Peyer's patch (tissue), 4 donors: ENCODE data around the gene MDFI. TPM values are rescaled to one million over a fixed set of nuclear protein-coding genes. Genes with fewer than 3 reads are reported as not detected.

Source experiments
- DNase-seq, 3 donors: peaks; one replicate each; pipeline ENCODE4 v3.0.0-alpha.2; 2017 to 2019
- H3K27ac ChIP-seq, 4 donors: fragments of 200-600 bp; sonication (generic); one replicate each; pipeline ENCODE4 v1.5.1; 2016 to 2019
- H3K27me3 ChIP-seq, 2 donors: fragments of 200-600 bp; sonication (generic); one replicate each; pipeline ENCODE4 v1.5.1; 2019
- H3K36me3 ChIP-seq, 3 donors: fragments of 200-600 bp; sonication (generic); one replicate each; pipeline ENCODE4 v1.5.1; 2016 to 2019
- H3K4me1 ChIP-seq, 4 donors: fragments of 200-600 bp; sonication (generic); one replicate each; pipeline ENCODE4 v1.5.1; 2016 to 2019
- H3K4me3 ChIP-seq, 4 donors: fragments of 200-600 bp; sonication (generic); 1 replicate in 3 of 4; 2 replicates in 1 of 4; pipeline ENCODE4 v1.5.1; 2016 to 2019; ENCODE audit warnings: mild to moderate bottlenecking in 1 of 4
- H3K9me3 ChIP-seq, 4 donors: fragments of 200-600 bp; sonication (generic); one replicate each; pipeline ENCODE4 v1.5.1; 2016 to 2019; ENCODE audit warnings: mild to moderate bottlenecking in 1 of 4
- CTCF ChIP-seq, 6 experiments: fragments of 450-650 bp in 4 of 6; fragments of 200-600 bp in 2 of 6; sonication (generic) in 1 of 6; IDR thresholded peaks; one replicate each; pipeline ENCODE4 v1.5.1; 2017 to 2019; ENCODE audit warnings: antibody characterized with exemption in 6 of 6, mild to moderate bottlenecking in 3 of 6, moderate library complexity in 1 of 6
- POLR2A ChIP-seq, 2 donors: fragments of 450-650 bp; IDR thresholded peaks; one replicate each; pipeline ENCODE4 v1.5.1; 2017; ENCODE audit warnings: antibody characterized with exemption in 2 of 2, mild to moderate bottlenecking in 2 of 2, moderate library complexity in 2 of 2
- total RNA-seq, 4 donors: library from RNA; depleted of rRNA; stranded (reverse); fragments of >200 nt; gene quantifications; one replicate each; pipeline ENCODE4 v1.1.0, GENCODE V29; 2016

The MDFI gene
- total RNA-seq, 4 donors from 2014 or later, result 0.94 to 2.6 (median 2.4) TPM; not detected in 1

GRCh38 chr6:41643899-41644269 lies 5.6 kb downstream of the MDFI start:
- DNase-seq, result no peak
- TF ChIP-seq CTCF (IDR thresholded peaks at IDR 0.05) (no peak), POLR2A (IDR thresholded peaks at IDR 0.05) (no peak)
- Histone ChIP-seq H3K27ac (no peak overlapping the region), H3K27me3 (no peaks in the 10 kb centered on the region), H3K4me3 (no peak overlapping the region), H3K9me3 (no peaks in the 10 kb centered on the region), H3K36me3 (no peaks in the 10 kb centered on the region), H3K4me1 (no peaks in the 10 kb centered on the region)

- H3K27ac ChIP-seq, result no peak overlapping the region
- DNase-seq, result no peak
- no peaks in the 10 kb centered on the region for H3K27me3 ChIP-seq
- H3K4me3 ChIP-seq, result no peak overlapping the region
- H3K9me3 ChIP-seq, result no peaks in the 10 kb centered on the region
- TF ChIP-seq POLR2A (IDR thresholded peaks at IDR 0.05) (no peak), CTCF (IDR thresholded peaks at IDR 0.05) (no peak)
- no peaks in the 10 kb centered on the region for H3K4me1 ChIP-seq
- no peaks in the 10 kb centered on the region for H3K36me3 ChIP-seq
Measured at GRCh38 chr6:41644297-41644879, 6.1 kb downstream of the MDFI start.

- no peaks in the 10 kb centered on the region for H3K27me3 ChIP-seq
- DNase-seq, result no peak
- no peaks in the 10 kb centered on the region for H3K36me3 ChIP-seq
- no peak overlapping the region for H3K4me3 ChIP-seq
- H3K9me3 ChIP-seq, result no peaks in the 10 kb centered on the region
- TF ChIP-seq CTCF (IDR thresholded peaks at IDR 0.05) (no peak), POLR2A (IDR thresholded peaks at IDR 0.05) (no peak)
- no peaks in the 10 kb centered on the region for H3K4me1 ChIP-seq
- no peak overlapping the region for H3K27ac ChIP-seq
Measured at GRCh38 chr6:41645007-41645618, 6.8 kb downstream of the MDFI start.

GRCh38 chr6:41646026-41646795 lies 7.9 kb downstream of the MDFI start:
- no peaks in the 10 kb centered on the region for H3K36me3 ChIP-seq
- no peaks in the 10 kb centered on the region for H3K9me3 ChIP-seq
- H3K27ac ChIP-seq, result no peak overlapping the region
- no peak overlapping the region for H3K4me3 ChIP-seq
- H3K4me1 ChIP-seq, result no peaks in the 10 kb centered on the region
- no peaks in the 10 kb centered on the region for H3K27me3 ChIP-seq
- DNase-seq, result no peak
- TF ChIP-seq POLR2A (IDR thresholded peaks at IDR 0.05) (no peak), CTCF (IDR thresholded peaks at IDR 0.05) (no peak)

GRCh38 chr6:41647061-41647511 lies 8.8 kb downstream of the MDFI start:
- Histone ChIP-seq H3K9me3 (no peaks in the 10 kb centered on the region), H3K4me1 (no peaks in the 10 kb centered on the region), H3K27me3 (no peaks in the 10 kb centered on the region), H3K4me3 (no peak overlapping the region), H3K36me3 (no peaks in the 10 kb centered on the region), H3K27ac (no peak overlapping the region)
- DNase-seq, result no peak
- no peak for TF ChIP-seq POLR2A (IDR thresholded peaks at IDR 0.05)
- no peak for TF ChIP-seq CTCF (IDR thresholded peaks at IDR 0.05)
